Left forelimb (tissue), 1 donor: ENCODE measurements around the gene DNAI1.

ENCODE experiments used
- DNase-seq: peaks from one replicate; pipeline ENCODE4 v3.0.0-alpha.2; 2018; ENCODE audit warnings: low spot score

The DNAI1 gene

GRCh38 chr9:34558919-34559623 is 100.5 kb downstream of the DNAI1 start:
- no peak for DNase-seq

GRCh38 chr9:34559624-34560455 is 101.2 kb downstream of the DNAI1 start:
- DNase-seq = no peak

DNA sequence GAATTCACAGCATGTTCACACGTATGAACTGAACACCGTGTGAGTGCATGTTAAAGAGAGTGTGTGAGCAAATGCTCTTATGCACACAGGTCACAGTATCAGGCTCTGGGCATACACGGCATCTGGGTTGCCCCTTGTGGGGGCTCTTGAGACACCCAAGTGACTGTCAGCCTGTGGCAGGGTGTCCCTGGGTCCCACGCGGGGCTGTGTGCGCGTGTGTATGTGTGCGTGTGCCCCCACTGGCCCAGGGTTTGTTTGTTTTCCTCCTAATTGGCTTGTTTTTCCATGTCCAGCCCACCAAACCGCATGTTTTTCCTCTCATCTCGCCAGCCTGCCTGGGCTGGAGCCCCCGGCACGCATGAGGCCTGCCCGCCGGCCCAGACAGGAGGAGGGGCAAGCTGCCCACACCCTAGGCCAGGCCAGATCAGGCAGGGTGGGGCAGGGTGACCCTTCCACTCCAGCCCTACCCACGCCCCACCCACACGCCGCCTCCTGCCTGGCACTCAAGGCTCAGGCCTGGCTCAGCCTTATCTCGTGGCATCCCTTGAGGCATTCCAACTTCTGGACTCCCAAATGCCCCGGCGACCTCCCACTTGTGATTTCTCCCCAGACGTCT is 102.1 kb downstream of the DNAI1 start:
- DNase-seq = no peak

DNA sequence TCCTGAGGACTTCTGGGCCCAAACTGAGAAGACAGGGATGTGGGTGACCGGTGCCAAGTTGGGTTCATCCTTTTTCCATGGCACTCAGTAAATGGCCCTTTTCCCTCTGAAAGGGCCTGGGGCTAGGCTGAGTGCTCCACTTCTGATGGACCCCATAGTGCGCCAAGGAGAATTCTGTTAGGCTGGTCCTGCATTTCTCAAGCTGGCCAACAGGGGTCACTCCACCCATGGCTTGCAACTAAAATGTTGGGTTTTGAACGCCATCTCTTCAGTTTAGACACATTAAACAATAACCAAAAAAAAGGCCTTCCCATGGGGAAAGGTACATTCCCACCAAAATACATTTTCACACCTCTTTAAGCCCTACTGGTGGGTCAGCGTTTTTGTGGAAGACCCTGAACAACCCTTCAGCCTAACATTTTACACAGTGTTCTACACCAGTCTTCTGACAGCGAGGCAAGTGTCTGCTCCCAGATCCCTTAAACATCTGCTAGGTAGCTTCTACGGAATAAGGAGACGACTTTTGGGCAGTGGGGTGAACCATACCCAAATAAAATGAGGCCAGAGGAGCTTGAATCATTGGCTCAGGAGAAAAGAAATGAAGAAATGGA is 103.6 kb downstream of the DNAI1 start:
- no peak for DNase-seq

- DNase-seq = no peak
Observed at GRCh38 chr9:34563262-34563661, 104.7 kb downstream of the DNAI1 start.

DNA sequence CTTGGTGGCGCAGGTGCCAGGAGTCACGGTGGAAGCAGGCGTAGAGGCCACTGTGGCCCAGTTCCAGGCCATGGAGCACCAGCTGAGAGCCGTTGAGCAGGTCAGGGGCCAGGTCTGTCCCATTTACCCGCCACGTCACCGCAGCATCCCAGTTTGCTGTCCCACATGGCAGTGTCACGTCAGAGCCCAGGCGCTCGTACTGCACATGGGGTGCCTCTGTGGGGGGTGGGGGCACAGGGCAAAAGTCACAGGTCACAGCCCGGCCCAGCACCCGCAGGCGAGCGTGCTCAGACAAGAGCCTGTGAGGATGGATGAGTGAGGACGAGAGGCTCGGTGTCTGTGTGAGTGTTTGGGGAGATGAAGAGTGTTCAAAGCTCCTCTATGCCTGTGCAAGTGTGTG is 106.0 kb downstream of the DNAI1 start:
- DNase-seq = no peak

GRCh38 chr9:34565856-34566255 is 107.3 kb downstream of the DNAI1 start:
- DNase-seq = no peak

DNA sequence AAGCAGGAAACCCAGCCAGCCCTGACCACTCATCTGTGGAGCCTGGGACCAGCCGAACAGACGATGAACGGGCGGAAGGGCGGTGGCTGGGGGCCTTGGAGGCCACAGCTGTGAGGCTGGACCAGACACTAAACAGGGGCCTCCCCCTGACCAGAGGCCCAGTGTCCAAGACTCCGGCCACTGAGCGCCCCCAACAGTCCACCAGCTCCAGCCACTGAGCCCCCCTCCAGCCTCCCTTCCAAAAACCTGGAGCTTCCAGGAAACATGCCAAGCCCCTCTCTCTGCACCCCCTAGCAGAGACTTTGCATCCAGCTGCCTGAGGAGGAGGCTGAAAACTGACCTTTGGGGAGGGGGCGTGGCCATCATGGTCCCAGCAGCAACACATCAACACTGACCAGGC is 107.7 kb downstream of the DNAI1 start:
- DNase-seq = no peak

- DNase-seq = no peak
Observed at GRCh38 chr9:34566972-34567371, 108.4 kb downstream of the DNAI1 start.

- no peak for DNase-seq
Observed at GRCh38 chr9:34568133-34568532, 109.5 kb downstream of the DNAI1 start.

GRCh38 chr9:34568774-34569173 is 110.2 kb downstream of the DNAI1 start:
- DNase-seq = no peak

DNA sequence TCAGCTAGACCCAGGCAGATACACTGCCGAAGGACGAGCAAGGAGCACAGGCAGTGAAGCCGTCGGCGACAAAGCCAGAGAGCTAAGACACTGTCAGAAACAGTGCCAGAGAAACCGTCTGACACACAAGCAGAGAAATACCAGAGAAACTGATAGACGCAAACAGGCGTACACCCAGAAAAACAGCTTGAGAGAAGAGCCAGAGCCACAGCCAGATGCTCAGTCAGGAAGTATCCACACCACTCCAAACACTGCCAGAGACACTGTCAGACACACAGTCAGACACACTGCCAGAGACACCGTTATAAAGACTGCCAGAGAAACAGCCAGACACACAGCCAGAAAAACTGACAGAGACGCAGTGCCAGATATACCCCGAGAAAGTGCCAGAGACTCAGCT is 111.8 kb downstream of the DNAI1 start:
- DNase-seq = no peak
